HG03354 (cell line): ENCODE results near the gene AGAP1.

ENCODE experiments used
- ATAC-seq: cut with Tn5 transposase; IDR thresholded peaks from one replicate; pipeline ENCODE4 v1.9.1; 2021; ENCODE audit warnings: mild to moderate bottlenecking; ENCODE audit not compliant: unreplicated experiment, poor library complexity, severe bottlenecking

Gene AGAP1

DNA sequence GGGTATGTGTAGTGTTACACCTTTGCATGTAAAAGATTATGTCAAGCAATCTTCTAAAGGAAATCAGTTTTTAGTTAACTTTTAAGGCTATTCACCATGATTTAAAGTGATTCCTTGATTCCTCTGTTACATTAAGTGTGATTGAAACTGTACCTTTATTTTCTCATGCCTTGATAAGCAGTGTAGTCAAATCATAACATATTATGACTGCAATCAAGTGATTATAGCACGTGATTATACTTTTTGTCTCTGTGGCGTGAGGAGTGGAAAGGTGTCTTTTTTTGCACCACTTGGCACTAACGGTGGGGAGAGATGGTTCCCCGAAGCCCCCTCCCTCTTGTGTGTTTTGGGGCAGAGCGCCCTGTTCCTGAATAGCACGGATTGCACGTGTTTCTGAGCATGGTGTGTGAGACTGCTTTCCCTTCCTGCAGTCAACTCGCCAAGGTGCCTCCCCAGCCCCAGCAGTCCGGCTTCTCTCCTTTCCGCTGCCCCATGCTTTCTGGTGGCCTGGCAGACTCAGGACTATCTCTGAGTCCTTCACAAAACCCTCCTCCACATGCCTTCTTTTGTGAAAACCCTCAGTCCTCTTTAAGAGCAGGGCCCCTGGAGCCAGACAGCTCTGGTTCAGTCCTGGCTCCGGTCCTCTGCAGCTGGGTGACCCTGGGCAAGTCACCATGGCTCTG lies 68.4 kb downstream of the AGAP1 start:
- no peak for ATAC-seq

DNA sequence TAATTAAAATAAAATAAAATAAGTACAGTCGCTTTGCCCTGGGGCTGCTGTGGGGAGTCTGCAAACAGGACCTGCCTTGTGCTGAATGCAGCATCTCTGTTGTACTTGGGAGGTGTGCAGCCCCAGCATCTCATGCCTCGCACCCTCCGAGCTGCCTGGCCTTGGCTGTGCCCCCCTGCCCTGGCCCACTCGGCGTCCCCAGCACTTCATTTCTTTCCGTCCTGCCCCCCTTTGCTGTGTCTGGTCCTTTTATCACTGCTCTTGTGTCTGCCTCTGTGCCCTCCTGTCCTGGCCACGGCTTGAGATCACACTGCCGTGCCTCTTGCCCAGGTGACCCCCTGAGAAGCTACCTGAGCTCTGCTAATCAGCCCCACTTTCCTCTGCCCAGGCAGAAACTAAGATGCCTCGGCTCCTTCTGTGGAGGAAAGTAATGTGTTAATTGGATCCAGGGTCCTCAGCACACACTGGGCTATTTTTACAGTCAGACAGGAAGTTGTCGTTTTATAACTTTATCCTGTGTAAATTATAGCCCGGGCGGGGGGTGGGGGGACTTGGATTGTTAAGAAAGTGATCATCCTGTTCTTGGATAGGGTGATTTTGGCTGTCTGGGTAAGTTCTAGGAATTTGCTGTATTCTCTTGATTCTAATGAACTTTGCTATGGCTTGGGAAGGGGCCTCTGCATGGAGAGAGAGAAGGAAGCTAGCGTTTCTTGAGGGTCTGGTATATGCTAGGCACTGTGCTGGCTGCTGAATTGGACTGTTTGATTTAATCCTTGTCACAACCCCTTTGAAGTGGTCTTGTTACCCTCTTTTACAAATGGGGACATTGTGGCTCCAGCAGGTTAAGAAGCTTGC lies 69.4 kb downstream of the AGAP1 start:
- no peak for ATAC-seq

GRCh38 chr2:235564066-235564465 lies 70.2 kb downstream of the AGAP1 start:
- ATAC-seq = no peak

DNA sequence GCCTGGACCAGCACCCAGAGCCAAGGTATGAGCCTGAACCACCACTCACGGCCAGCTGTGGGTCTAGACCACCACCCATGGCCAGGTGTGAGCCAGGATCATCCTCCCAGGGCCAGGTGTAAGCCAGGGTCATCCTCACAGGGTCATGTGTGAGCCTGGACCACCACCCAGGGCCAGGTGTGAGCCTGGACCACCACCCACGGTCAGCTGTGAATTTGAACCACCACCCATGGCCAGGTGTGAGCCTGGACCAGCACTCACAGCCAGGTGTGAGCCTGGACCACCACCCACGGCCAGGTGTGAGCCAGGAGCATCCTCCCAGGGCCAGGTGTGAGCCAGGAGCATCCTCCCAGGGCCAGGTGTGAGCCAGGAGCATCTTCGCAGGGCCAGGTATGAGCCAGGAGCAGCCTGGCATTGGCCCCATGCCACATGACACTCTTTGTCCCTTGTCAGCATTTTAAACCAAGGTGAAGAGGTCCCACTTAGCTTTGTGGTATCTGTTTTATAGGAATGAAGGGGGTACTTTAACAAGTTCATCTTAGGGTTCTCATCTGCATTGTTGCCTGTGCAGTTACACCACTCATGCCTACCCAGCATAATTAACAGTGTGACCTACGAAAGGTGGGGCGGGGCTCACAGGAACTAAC lies 71.2 kb downstream of the AGAP1 start:
- ATAC-seq = no peak

DNA sequence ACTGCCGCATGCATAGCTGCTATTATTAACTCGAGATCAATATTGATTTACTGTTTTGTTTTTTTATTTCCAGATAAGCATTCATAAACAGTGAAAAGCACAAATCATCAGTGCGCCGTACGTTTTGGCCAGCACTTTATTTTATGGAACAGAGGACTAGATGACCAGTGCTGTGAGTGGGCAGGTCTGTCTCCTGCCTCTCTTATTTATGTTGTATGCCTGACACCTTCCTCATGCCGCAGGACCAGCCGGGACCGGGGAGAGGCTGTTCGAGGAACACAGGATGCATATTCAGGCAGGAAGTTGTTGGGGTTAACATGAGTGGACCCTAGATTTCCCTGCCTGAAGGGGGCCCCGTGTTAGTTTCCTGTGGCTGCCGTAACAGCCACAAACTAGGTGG lies 72.6 kb downstream of the AGAP1 start:
- ATAC-seq = no peak

- ATAC-seq = no peak
Observed at GRCh38 chr2:235566931-235567495, 73.2 kb downstream of the AGAP1 start.

- ATAC-seq = no peak
Observed at GRCh38 chr2:235567842-235568241, 74.0 kb downstream of the AGAP1 start.

- ATAC-seq = no peak
Observed at GRCh38 chr2:235568431-235568830, 74.6 kb downstream of the AGAP1 start.

DNA sequence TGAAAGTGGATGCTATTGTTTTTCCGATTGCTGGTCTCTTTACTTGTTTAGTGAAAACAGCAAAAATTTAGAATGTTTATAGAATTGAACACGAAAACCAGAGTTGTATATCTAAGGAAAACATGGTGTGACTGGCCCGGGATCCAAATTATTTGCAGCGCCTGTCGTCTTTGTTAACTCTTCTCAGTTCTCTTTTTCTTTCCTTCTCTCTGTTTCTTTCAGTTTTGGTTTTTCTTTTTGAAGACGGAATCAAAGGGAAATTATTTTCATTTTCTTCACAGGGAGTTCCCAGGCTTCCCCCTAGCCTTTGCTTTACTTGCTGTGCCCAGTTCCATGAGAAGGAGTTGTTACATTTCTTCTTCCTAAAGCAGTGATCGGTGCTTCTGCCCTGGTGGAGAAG lies 76.0 kb downstream of the AGAP1 start:
- ATAC-seq = no peak

GRCh38 chr2:235570256-235570655 lies 76.4 kb downstream of the AGAP1 start:
- no peak for ATAC-seq

DNA sequence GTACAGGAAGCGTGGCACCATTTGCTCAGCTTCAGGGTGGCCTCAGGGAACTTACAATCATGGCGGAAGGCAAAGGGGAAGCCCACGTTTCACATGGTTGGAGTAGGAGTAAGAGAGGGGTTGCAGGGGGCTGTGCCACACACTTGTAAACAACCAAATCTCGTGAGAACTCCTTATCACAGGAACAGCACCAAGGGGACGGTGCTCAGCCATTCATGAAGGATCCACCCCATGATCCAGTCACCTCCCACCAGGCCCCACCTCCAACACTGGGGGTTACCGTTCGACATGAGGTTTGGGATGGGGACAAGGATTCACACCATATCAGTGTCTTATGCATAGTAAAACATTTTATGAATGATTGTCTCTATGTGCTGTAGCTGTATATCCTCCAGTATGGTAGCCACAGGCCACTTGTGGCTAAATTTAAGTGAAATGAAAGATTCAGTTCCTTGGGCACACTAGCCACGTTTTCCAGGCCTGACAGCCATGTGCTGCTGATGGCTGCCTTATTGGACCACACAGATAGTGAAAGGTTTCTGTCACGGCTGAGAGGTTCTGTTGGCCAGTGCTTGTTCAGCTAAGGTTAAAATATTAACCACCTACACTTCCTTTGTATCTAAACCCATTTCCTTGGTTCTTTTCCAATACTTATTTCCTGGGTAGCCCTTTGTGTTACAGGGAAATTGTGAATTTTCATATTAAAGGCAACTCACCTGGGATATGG lies 77.3 kb downstream of the AGAP1 start:
- ATAC-seq = no peak

DNA sequence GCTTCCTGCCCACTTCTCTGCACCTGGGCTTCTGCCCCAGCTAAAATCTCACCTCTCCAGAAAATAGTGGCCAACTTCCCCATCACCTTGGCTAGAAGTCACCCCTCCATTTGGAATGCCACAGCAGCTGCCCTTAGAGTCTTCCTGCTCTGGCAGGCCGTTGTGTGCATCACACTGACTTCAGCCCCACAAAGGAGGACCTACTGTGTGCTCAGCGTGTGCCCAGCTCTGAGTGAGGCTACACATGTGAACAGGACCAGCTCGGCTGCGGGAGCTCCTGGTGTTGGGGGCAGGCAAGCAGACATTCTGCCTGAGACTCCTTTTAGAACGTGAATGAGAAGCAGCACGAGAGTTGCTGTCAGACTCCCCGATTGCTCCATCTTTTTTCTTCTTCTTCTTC lies 78.7 kb downstream of the AGAP1 start:
- no peak for ATAC-seq

DNA sequence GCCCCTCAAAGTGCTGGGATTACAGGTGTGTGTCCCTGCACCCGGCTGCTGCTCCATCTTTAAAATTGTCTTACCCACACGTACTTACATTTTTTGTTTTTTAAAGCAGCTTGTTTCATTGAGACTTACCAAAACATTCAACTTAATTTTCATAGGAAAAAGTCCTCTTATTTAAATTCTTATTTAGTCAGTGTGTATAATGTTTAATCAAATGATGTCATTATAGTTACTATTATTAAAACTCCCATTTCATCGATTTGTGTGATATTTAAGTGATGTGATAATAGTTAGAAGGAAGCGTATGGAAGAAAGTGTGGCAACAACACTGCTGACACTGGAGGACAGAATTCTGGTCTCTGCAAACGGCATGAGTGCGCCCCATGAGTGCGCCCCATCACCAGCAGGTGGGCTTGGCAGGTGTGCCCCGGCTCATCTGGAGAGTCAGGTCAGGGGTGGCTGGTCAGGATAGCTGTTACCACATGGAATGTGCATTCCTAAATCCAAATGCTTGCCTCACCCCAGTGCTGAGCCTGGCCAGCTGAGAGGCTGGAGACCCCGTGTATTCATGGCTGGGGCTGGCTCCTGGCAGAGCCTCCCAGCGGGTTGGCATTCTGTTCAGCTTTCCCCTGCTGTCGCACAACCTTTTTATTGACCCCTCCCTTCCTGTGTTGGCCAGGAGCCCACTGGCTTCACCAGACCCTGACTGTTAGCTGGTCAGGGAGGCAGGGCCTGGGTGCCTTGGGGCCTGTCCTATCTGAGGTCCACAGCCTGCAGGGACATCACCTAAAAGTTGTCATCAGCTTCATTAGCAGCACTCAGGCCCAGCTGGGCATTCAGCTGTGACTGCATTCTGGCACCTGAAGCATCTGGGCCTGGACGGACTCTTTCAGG lies 79.7 kb downstream of the AGAP1 start:
- ATAC-seq = no peak

GRCh38 chr2:235575431-235575830 lies 81.6 kb downstream of the AGAP1 start:
- ATAC-seq = no peak

DNA sequence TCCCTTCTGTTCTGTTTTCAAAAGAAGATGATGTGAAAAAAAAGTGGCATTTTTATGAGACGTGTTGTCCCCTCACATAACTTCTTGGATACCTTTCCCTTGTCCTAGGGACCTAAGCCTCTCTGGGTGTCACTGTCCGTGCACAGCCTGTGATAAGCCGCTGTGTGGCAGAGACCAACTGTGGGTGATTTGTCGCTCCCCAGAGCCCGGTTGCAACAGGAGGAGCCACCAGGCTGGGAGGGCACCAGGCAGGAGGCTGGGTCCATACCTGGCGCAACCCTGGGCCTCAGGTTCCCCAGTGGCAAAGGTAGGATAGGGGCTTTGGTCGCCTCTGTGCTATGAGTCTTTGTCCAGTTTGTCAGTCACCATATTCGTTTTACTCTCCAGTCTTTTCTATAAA lies 82.1 kb downstream of the AGAP1 start:
- no peak for ATAC-seq

- no peak for ATAC-seq
Observed at GRCh38 chr2:235576337-235576910, 82.6 kb downstream of the AGAP1 start.

DNA sequence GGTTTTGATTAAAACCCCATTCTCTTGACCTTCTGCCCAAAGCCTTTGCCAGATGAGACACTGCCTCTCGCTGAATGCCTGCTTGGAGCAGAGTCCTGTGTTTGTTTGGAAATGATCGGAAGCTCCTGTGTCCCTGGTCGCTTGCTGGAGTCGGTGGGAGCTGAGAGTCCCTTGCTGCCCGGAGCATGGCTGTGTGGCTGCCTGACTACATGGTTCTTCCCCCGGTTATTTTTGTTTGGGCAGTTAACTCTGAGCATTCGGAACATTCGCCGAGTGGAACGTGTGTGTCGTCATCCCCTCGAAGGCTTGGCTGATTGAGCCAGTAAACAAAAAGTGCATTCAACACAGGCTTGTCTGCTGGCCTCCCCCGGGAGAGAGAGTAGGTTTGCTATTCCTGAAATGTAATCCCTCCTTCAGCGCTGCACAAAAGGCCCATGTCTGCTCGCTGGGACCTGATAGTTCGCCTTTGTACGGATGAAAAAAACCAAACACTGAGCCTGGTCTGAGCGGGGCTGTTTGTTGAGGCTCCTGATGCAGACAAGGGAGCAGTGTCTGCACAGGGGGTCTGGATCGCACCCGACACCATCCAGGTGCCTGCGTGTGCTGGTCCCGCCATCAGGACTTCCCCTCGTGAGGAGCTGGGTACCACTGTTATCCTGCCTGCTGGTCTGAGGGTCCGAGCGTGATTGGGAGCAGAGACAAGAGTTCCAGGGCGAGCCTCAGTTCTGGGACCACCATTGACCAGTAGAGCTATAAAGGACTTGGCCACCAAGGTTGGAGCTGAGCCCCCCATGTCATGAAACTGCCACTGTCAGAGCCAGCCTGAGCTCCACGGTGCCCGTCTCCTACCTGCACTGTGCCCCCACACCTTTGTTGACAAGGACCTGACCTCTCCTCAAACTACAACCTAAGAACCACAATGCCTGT lies 83.8 kb downstream of the AGAP1 start:
- ATAC-seq = no peak

DNA sequence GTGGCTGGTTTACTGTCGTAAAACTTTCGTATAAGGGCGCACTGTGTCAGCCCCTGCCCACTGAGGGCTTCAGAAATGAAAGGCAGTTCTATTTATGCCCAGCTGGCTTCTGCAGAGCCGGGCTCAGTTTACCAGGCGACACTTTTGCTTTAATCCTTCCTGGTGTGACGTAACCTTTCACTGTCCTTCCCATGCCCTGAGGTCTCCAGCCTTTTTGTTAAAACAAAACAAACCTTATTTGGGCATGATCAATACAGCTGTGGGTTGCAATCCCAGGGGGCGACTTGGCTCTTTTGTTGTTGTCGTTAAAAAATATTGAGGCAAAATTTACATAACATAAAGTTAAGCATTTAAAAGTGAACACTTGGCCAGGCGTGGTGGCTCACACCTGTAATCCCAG lies 85.3 kb downstream of the AGAP1 start:
- ATAC-seq = no peak
